WTC11 (cell line): Measurements from ENCODE around the gene ADAM8. TPM values are rescaled to one million over a fixed set of nuclear protein-coding genes. Genes with fewer than 3 reads are reported as not detected.

ENCODE experiments used
- ATAC-seq: fragments of 200-7000 bp; cut with Tn5 transposase; 2 replicates; pipeline ENCODE4 v1.10.0; 2021; ENCODE audit warnings: mild to moderate bottlenecking, moderate library complexity
- CTCF ChIA-PET: fragments of 300-600 bp; sonication (Branson Sonifier 250); formaldehyde crosslinking; loops from one replicate; lab custom pipeline; 2021; ENCODE audit warnings: antibody characterized with exemption; lab: Charles Lee
- POLR2A ChIA-PET: fragments of 350-600 bp; sonication (Branson Sonifier 250); formaldehyde crosslinking; loops from one replicate; lab custom pipeline; 2021; ENCODE audit warnings: antibody characterized with exemption; lab: Charles Lee
- DNase-seq: peaks from one replicate; pipeline ENCODE4 v3.0.0; 2021; ENCODE audit warnings: low spot score
- H3K27ac Mint-ChIP-seq: 2 replicates; pipeline ENCODE4 v1.8.0; 2021; ENCODE audit warnings: mixed read lengths
- H3K27me3 Mint-ChIP-seq: 2 replicates; pipeline ENCODE4 v1.8.0; 2021; ENCODE audit warnings: low read depth, mild to moderate bottlenecking, moderate library complexity, mixed read lengths
- H3K36me3 Mint-ChIP-seq: 2 replicates; pipeline ENCODE4 v1.8.0; 2021; ENCODE audit warnings: mixed read lengths
- H3K4me1 Mint-ChIP-seq: 2 replicates; pipeline ENCODE4 v1.8.0; 2022; ENCODE audit warnings: mixed read lengths
- H3K4me3 Mint-ChIP-seq: 2 replicates; pipeline ENCODE4 v1.8.0; 2021; ENCODE audit warnings: mild to moderate bottlenecking, moderate library complexity, mixed read lengths
- H3K9me3 Mint-ChIP-seq: 2 replicates; pipeline ENCODE4 v1.8.0; 2021; ENCODE audit warnings: mixed read lengths
- AR ChIP-seq: fragments of 250-450 bp; sonication (Bioruptor Pico); IDR thresholded peaks from 2 replicates; pipeline ENCODE4 v1.9.0; 2021; ENCODE audit warnings: mild to moderate bottlenecking
- CBFB ChIP-seq: sonication (generic); formaldehyde crosslinking; IDR thresholded peaks from 2 replicates; pipeline ENCODE4 v1.8.1; 2022; ENCODE audit warnings: mild to moderate bottlenecking, low read depth, missing genetic modification reagents
- CTCF ChIP-seq: fragments of 200-600 bp; IDR thresholded peaks from 2 replicates; pipeline ENCODE4 v1.8.0; 2022; ENCODE audit warnings: antibody characterized with exemption
- FOXP4 ChIP-seq: sonication (generic); formaldehyde crosslinking; IDR thresholded peaks from 2 replicates; pipeline ENCODE4 v1.8.0; 2022; ENCODE audit warnings: mild to moderate bottlenecking, missing genetic modification reagents
- GTF2I ChIP-seq: fragments of 250-450 bp; sonication (Bioruptor Pico); conservative IDR thresholded peaks from 2 replicates; pipeline ENCODE4 v1.4.0; 2021; ENCODE audit warnings: mild to moderate bottlenecking
- MXD4 ChIP-seq: fragments of 250-450 bp; sonication (Bioruptor Pico); IDR thresholded peaks from 2 replicates; pipeline ENCODE4 v1.8.0; 2021; ENCODE audit warnings: mild to moderate bottlenecking, moderate library complexity, borderline replicate concordance
- MYBL2 ChIP-seq: sonication (generic); formaldehyde crosslinking; IDR thresholded peaks from 2 replicates; pipeline ENCODE4 v1.8.1; 2023; ENCODE audit warnings: mild to moderate bottlenecking, moderate library complexity, missing genetic modification reagents
- TCF7 ChIP-seq: sonication (generic); formaldehyde crosslinking; IDR thresholded peaks from 2 replicates; pipeline ENCODE4 v1.8.0; 2022; ENCODE audit warnings: mild to moderate bottlenecking, low read depth, missing genetic modification reagents, moderate library complexity
- ZMAT4 ChIP-seq: fragments of 250-450 bp; sonication (Bioruptor Pico); IDR thresholded peaks from 2 replicates; pipeline ENCODE4 v1.9.0; 2021; ENCODE audit warnings: mild to moderate bottlenecking
- ZNF317 ChIP-seq: sonication (generic); formaldehyde crosslinking; IDR thresholded peaks from 2 replicates; pipeline ENCODE4 v1.8.1; 2023; ENCODE audit warnings: low read depth, mild to moderate bottlenecking, moderate library complexity, missing genetic modification reagents, borderline replicate concordance
- ZNF416 ChIP-seq: fragments of 250-450 bp; sonication (Bioruptor Pico); IDR thresholded peaks from 2 replicates; pipeline ENCODE4 v1.9.0; 2021; ENCODE audit warnings: mild to moderate bottlenecking, inconsistent platforms
- ZNF423 ChIP-seq: fragments of 250-450 bp; sonication (Bioruptor Pico); IDR thresholded peaks from 2 replicates; pipeline ENCODE4 v2.1.2; 2022; ENCODE audit warnings: mild to moderate bottlenecking, moderate library complexity
- total RNA-seq: library from RNA; stranded (reverse); gene quantifications from 3 replicates; pipeline ENCODE4 v1.2.3, GENCODE V29; 2021
- TF ChIP-seq, protein P1 (sequence below): sonication (generic); formaldehyde crosslinking; conservative IDR thresholded peaks from 2 replicates; pipeline ENCODE4 v1.8.1; 2023; ENCODE audit warnings: mild to moderate bottlenecking, low read depth, missing genetic modification reagents, moderate library complexity
- TF ChIP-seq, protein P2 (sequence below): sonication (generic); formaldehyde crosslinking; IDR thresholded peaks from 2 replicates; pipeline ENCODE4 v1.8.1; 2022; ENCODE audit warnings: mild to moderate bottlenecking, moderate library complexity, missing genetic modification reagents
- TF ChIP-seq, protein P3 (sequence below): sonication (generic); formaldehyde crosslinking; IDR thresholded peaks from 2 replicates; pipeline ENCODE4 v1.8.0; 2023; ENCODE audit warnings: missing genetic modification reagents, mild to moderate bottlenecking, borderline replicate concordance

Gene ADAM8
- total RNA-seq, 1 experiment from 2014 or later, result 7.2 TPM

- POLR2A ChIA-PET, result no interaction called here
- H3K4me3 Mint-ChIP-seq, result peak overlapping the region; percentile 23; the same call in 1 of the 2 replicates
- TF ChIP-seq GTF2I (CRISPR knock-in tag) (no peak), MYBL2 (CRISPR knock-in tag) (no peak), AR (no peak), TCF7 (CRISPR knock-in tag) (no peak), MXD4 (CRISPR knock-in tag) (no peak), ZMAT4 (CRISPR knock-in tag) (no peak), ZNF416 (CRISPR knock-in tag) (no peak), ZNF423 (CRISPR knock-in tag) (no peak), CBFB (CRISPR knock-in tag) (no peak), CTCF (no peak), ZNF317 (CRISPR knock-in tag) (no peak)
- TF ChIP-seq, protein P1, sequence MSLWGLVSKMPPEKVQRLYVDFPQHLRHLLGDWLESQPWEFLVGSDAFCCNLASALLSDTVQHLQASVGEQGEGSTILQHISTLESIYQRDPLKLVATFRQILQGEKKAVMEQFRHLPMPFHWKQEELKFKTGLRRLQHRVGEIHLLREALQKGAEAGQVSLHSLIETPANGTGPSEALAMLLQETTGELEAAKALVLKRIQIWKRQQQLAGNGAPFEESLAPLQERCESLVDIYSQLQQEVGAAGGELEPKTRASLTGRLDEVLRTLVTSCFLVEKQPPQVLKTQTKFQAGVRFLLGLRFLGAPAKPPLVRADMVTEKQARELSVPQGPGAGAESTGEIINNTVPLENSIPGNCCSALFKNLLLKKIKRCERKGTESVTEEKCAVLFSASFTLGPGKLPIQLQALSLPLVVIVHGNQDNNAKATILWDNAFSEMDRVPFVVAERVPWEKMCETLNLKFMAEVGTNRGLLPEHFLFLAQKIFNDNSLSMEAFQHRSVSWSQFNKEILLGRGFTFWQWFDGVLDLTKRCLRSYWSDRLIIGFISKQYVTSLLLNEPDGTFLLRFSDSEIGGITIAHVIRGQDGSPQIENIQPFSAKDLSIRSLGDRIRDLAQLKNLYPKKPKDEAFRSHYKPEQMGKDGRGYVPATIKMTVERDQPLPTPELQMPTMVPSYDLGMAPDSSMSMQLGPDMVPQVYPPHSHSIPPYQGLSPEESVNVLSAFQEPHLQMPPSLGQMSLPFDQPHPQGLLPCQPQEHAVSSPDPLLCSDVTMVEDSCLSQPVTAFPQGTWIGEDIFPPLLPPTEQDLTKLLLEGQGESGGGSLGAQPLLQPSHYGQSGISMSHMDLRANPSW (CRISPR knock-in tag), result no peak
- TF ChIP-seq, protein P2, sequence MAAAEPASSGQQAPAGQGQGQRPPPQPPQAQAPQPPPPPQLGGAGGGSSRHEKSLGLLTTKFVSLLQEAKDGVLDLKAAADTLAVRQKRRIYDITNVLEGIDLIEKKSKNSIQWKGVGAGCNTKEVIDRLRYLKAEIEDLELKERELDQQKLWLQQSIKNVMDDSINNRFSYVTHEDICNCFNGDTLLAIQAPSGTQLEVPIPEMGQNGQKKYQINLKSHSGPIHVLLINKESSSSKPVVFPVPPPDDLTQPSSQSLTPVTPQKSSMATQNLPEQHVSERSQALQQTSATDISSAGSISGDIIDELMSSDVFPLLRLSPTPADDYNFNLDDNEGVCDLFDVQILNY (CRISPR knock-in tag), result no peak
- TF ChIP-seq, all 79 proteins: peak for 0
- no peak for ATAC-seq
- CTCF ChIA-PET, result interaction anchor here (2.3 to 5.0 kb wide), 4 partner anchors 12 to 131 kb away, joined by 8 to 61 read pairs (median 14); no protein-coding TSS in a partner anchor
- Mint-ChIP-seq H3K36me3 (no peaks in the 10 kb centered on the region), H3K9me3 (no peaks in the 10 kb centered on the region), H3K27me3 (peaks cover 17% of the 10 kb centered on the region), H3K27ac (no peak overlapping the region), H3K4me1 (peaks cover 13% of the 10 kb centered on the region)
- no peak for DNase-seq
Measured at GRCh38 chr10:133258818-133259601, 17.7 kb downstream of the ADAM8 start.

DNA sequence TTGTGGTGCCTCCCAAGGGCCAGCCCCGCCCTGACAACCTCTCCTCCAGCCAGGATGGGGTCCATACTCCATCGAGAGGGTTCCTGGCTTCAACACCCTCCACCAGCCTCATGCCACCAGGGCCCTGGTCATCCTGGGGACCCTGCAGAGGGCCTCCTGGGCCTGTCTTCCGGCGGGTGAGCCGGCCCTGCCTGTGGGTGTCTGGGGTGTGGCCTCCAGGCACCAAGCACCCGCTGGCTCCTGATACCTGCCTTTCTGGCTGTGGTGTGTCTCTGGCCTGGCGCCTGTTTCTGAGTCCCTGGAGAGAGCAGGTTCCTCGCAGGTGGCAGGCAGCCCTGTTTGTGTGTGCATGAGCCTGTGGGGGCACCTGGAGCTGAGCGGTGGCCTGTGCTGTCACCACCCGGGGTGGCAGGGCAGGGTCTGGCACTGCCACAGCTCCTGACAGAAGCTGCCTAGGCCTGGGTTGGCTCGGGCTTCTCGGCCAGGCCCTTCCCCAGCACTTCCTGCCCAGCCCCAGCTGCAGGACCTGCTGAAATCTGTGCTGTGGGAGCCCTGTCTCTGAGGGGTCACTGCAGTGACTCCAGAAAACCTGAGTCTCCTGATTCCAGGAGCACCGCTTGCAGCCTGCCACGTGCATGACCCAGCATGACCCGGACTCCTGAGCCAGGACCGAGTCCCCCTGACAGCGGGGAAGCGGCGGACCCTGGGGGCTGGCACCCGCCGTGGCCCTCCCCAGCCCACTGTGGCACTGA lies 18.4 kb downstream of the ADAM8 start:
- Mint-ChIP-seq H3K27ac (no peak overlapping the region), H3K9me3 (no peaks in the 10 kb centered on the region), H3K4me1 (peaks cover 13% of the 10 kb centered on the region), H3K27me3 (peaks cover 10% of the 10 kb centered on the region), H3K36me3 (no peaks in the 10 kb centered on the region), H3K4me3 (no peak overlapping the region)
- ChIA-PET POLR2A (interaction anchor here (0.7 kb wide), 1 partner anchor 11 kb away, joined by 3 read pairs; no protein-coding TSS in a partner anchor), CTCF (interaction anchor here (0.6 to 5.0 kb wide), 12 partner anchors 9 to 320 kb away, joined by 3 to 61 read pairs (median 6); partner anchors contain the start of gene KNDC1)
- no peak for ATAC-seq
- no peak for DNase-seq
- TF ChIP-seq FOXP4 (CRISPR knock-in tag), result 0 out of 2 replicates have a peak, but pooled peaks have one; percentile 14
- TF ChIP-seq, protein P3, sequence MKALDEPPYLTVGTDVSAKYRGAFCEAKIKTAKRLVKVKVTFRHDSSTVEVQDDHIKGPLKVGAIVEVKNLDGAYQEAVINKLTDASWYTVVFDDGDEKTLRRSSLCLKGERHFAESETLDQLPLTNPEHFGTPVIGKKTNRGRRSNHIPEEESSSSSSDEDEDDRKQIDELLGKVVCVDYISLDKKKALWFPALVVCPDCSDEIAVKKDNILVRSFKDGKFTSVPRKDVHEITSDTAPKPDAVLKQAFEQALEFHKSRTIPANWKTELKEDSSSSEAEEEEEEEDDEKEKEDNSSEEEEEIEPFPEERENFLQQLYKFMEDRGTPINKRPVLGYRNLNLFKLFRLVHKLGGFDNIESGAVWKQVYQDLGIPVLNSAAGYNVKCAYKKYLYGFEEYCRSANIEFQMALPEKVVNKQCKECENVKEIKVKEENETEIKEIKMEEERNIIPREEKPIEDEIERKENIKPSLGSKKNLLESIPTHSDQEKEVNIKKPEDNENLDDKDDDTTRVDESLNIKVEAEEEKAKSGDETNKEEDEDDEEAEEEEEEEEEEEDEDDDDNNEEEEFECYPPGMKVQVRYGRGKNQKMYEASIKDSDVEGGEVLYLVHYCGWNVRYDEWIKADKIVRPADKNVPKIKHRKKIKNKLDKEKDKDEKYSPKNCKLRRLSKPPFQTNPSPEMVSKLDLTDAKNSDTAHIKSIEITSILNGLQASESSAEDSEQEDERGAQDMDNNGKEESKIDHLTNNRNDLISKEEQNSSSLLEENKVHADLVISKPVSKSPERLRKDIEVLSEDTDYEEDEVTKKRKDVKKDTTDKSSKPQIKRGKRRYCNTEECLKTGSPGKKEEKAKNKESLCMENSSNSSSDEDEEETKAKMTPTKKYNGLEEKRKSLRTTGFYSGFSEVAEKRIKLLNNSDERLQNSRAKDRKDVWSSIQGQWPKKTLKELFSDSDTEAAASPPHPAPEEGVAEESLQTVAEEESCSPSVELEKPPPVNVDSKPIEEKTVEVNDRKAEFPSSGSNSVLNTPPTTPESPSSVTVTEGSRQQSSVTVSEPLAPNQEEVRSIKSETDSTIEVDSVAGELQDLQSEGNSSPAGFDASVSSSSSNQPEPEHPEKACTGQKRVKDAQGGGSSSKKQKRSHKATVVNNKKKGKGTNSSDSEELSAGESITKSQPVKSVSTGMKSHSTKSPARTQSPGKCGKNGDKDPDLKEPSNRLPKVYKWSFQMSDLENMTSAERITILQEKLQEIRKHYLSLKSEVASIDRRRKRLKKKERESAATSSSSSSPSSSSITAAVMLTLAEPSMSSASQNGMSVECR (CRISPR knock-in tag), result no peak
